Measurements from ENCODE around the gene ENAH.
"Not testable (repeated sequence)": the region's sequence is repeated elsewhere in the genome, so short reads cannot be mapped to it uniquely, and the experiment has no call there.

ENAH gene

GRCh38 chr1:225522588-225523262, 130.2 kb downstream of the ENAH start:
- no peak for DNase-seq

GRCh38 chr1:225520587-225521227, 132.2 kb downstream of the ENAH start:
- DNase-seq = no peak

- no peak for DNase-seq
Measured at GRCh38 chr1:225519166-225519863, 133.6 kb downstream of the ENAH start.

GRCh38 chr1:225517697-225518096, 135.2 kb downstream of the ENAH start:
- DNase-seq = no peak

GRCh38 chr1:225517221-225517620, 135.7 kb downstream of the ENAH start:
- DNase-seq = no peak

GRCh38 chr1:225514671-225515081, 138.2 kb downstream of the ENAH start:
- no peak for DNase-seq

- DNase-seq = not testable (repeated sequence)
Measured at GRCh38 chr1:225513576-225513975, 139.3 kb downstream of the ENAH start.

GRCh38 chr1:225511828-225512381, 141.0 kb downstream of the ENAH start:
- no peak for DNase-seq

GRCh38 chr1:225510740-225511139, 142.2 kb downstream of the ENAH start:
- not testable (repeated sequence) for DNase-seq

GRCh38 chr1:225509770-225510169, 143.2 kb downstream of the ENAH start:
- DNase-seq = no peak

GRCh38 chr1:225509376-225509707, 143.6 kb downstream of the ENAH start:
- DNase-seq = no peak

GRCh38 chr1:225508538-225509375, 144.2 kb downstream of the ENAH start:
- DNase-seq = no peak

GRCh38 chr1:225506727-225507126, 146.2 kb downstream of the ENAH start:
- DNase-seq = no peak

- DNase-seq = no peak
Measured at GRCh38 chr1:225504776-225505175, 148.1 kb downstream of the ENAH start.

GRCh38 chr1:225500624-225501192, 152.2 kb downstream of the ENAH start:
- DNase-seq = no peak

GRCh38 chr1:225498549-225499136, 154.3 kb downstream of the ENAH start:
- DNase-seq = no peak

GRCh38 chr1:225494789-225495359, 158.0 kb downstream of the ENAH start:
- no peak for DNase-seq

- no peak for DNase-seq
Measured at GRCh38 chr1:225493591-225494246, 159.2 kb downstream of the ENAH start.

GRCh38 chr1:225488676-225489075, 164.2 kb downstream of the ENAH start:
- no peak for DNase-seq

GRCh38 chr1:225486856-225487255, 166.1 kb downstream of the ENAH start:
- no peak for DNase-seq

- no peak for DNase-seq
Measured at GRCh38 chr1:225485991-225486530, 166.9 kb downstream of the ENAH start.

Measured in activated effector memory CD4-positive, alpha-beta T cell treated with anti-CD3 and anti-CD28 coated beads, Interleukin-2, amount 50 U/mL, for 16 hours (primary cell).